HUES48 (cell line): Measurements from ENCODE around the gene MRPL43.
A peak's percentile ranks its signal among the peaks of the same experiment; 100 is the strongest.
"Not testable (repeated sequence)": the region's sequence is repeated elsewhere in the genome, so short reads cannot be mapped to it uniquely, and the experiment has no call there.

Source experiments
- H3K27ac ChIP-seq: one replicate; pipeline ENCODE4 v1.7.0; 2013; ENCODE audit warnings: low read depth, low read length, inconsistent platforms
- H3K27me3 ChIP-seq: 2 replicates; pipeline ENCODE4 v1.6.1; 2013; ENCODE audit warnings: mild to moderate bottlenecking, low read length; ENCODE audit not compliant: control insufficient read depth, insufficient read depth
- H3K36me3 ChIP-seq: 2 replicates; pipeline ENCODE4 v1.6.1; 2013; ENCODE audit warnings: low read length; ENCODE audit not compliant: control insufficient read depth, insufficient read depth
- H3K4me1 ChIP-seq: 2 replicates; pipeline ENCODE4 v1.6.1; 2013; ENCODE audit warnings: mild to moderate bottlenecking, low read length; ENCODE audit not compliant: control insufficient read depth, insufficient read depth
- H3K4me3 ChIP-seq: 2 replicates; pipeline ENCODE4 v1.5.1; 2013; ENCODE audit warnings: mild to moderate bottlenecking, low read depth, low read length
- H3K9ac ChIP-seq: 2 replicates; pipeline ENCODE4 v1.6.1; 2013; ENCODE audit warnings: mild to moderate bottlenecking, low read depth, low read length, moderate library complexity
- H3K9me3 ChIP-seq: 2 replicates; pipeline ENCODE4 v1.6.1; 2013; ENCODE audit warnings: low read length; ENCODE audit not compliant: control insufficient read depth, insufficient read depth

Gene MRPL43

GRCh38 chr10:100986952-100987684 is at the start of gene MRPL43, which contains the start of gene TWNK:
Gene MRPL43, minus strand, starts transcription at chr10:100987497. Its CDS starts 54 bp downstream, at chr10:100987443.
Gene TWNK, plus strand, starts transcription at chr10:100987543. Its CDS starts 668 bp downstream, at chr10:100988211.
- H3K27ac ChIP-seq: peak within 1 kb of the TSS; percentile 90
- H3K27me3 ChIP-seq: no peaks in the 10 kb centered on the region
- H3K4me1 ChIP-seq: peaks cover 9% of the 10 kb centered on the region; the same call in 1 of the 2 replicates
- H3K4me3 ChIP-seq: peak within 1 kb of the TSS; percentile 91
- H3K9ac ChIP-seq: peak within 1 kb of the TSS; percentile 79
- H3K9me3 ChIP-seq: no peaks in the 10 kb centered on the region
- peaks cover 51% of the 10 kb centered on the region for H3K36me3 ChIP-seq

GRCh38 chr10:101036726-101037125 is 49.4 kb upstream of the MRPL43 start:
- no peaks in the 10 kb centered on the region for H3K36me3 ChIP-seq
- peaks cover 9% of the 10 kb centered on the region for H3K4me1 ChIP-seq
- no peak overlapping the region for H3K4me3 ChIP-seq
- no peak overlapping the region for H3K9ac ChIP-seq
- no peak overlapping the region for H3K27ac ChIP-seq
- peaks cover 38% of the 10 kb centered on the region for H3K27me3 ChIP-seq
- no peaks in the 10 kb centered on the region for H3K9me3 ChIP-seq

DNA sequence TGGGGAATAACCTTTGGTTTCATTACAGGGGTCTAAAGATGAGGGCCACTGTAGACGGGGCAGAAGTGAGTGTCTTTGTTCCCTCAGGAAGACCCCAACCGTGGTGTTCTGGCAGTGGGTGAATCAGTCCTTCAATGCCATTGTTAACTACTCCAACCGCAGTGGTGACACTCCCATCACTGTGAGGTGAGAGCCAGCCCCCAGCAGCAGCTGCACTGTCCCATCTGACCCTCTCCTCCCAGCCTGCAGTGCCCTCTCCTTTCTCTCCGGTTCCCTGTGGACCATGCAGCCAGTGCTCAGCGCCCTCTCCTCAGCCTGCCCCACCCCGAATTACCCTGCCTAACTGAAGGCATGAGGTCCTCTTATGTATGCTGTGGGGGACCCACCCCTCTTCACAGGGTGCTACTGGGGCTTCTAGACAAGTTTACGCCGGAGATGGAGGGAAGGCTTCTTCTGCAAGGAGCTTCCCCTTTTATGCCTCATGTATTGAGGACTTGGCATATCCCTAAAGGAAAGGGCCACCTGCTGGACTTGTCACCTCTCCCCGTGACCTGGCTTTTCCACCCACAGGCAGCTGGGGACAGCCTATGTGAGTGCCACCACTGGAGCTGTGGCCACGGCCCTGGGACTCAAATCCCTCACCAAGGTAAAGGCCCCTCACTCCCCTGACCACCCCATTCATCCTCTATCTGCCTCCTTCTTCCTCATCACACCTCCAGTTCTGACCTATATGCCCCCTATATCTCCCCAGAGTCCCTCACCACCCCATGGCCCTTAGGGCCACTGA is 48.8 kb upstream of the MRPL43 start:
- Histone ChIP-seq H3K27me3 (peaks cover 44% of the 10 kb centered on the region), H3K9me3 (no peaks in the 10 kb centered on the region), H3K9ac (no peak overlapping the region), H3K4me3 (no peak overlapping the region), H3K27ac (no peak overlapping the region), H3K36me3 (no peaks in the 10 kb centered on the region), H3K4me1 (peaks cover 15% of the 10 kb centered on the region)

GRCh38 chr10:101035314-101035713 is 48.0 kb upstream of the MRPL43 start:
- Histone ChIP-seq H3K4me3 (no peak overlapping the region), H3K36me3 (no peaks in the 10 kb centered on the region), H3K9me3 (no peaks in the 10 kb centered on the region), H3K27ac (no peak overlapping the region), H3K4me1 (peaks cover 16% of the 10 kb centered on the region), H3K9ac (no peak overlapping the region), H3K27me3 (peaks cover 47% of the 10 kb centered on the region)

DNA sequence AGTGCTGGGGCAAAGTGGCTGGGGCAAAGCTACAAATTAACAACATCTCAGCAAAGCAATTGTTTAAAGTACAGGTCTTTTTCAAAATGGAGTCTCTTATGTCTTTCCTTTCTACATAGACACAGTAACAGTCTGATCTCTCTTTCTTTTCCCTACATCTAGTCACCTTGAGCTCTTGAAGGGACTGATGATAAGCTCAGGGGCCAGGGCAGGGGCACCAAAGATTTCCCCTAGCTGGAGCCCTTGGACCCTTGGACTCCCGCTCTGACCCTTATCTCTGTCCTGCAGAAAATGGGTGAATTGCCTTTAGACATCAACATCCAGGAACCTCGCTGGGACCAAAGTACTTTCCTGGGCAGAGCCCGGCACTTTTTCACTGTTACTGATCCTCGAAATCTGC is 47.1 kb upstream of the MRPL43 start:
- H3K36me3 ChIP-seq, H3K9me3 ChIP-seq, H3K27ac ChIP-seq, H3K9ac ChIP-seq, H3K4me3 ChIP-seq: not testable (repeated sequence)
- Histone ChIP-seq H3K4me1 (peaks cover 26% of the 10 kb centered on the region), H3K27me3 (peaks cover 51% of the 10 kb centered on the region)

- Histone ChIP-seq H3K27ac (no peak overlapping the region), H3K4me1 (peaks cover 27% of the 10 kb centered on the region), H3K27me3 (peaks cover 55% of the 10 kb centered on the region), H3K4me3 (no peak overlapping the region), H3K9ac (no peak overlapping the region), H3K36me3 (no peaks in the 10 kb centered on the region), H3K9me3 (no peaks in the 10 kb centered on the region)
Observed at GRCh38 chr10:101033276-101033675, 46.0 kb upstream of the MRPL43 start.

DNA sequence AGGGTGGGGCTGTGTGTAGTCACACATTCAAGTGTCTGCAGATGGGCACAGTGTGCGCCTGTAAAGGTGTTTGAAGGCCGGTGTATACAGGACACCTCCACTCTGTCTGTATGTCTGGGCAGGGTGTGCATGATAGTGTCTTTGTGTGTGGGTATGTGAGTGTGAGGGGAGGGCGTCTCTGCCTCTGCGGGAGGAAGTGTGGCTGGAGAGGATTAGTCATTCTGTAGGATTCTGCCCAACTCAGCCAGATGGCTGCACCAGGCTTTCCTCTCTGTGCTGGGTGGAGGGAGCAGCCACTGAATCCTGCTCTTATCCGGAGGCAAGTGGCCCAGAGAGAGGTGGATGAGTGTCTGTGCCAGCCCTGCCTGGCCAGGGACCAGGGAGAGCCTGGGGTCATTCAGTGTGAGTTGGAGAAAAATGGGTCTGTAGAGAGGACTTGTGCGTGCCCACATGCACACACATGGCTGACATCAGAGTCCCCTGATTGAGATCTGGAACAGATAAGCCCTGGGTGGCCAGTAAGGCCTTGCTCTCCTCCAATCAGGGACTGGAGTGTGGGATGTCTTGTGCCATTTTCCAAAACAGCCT is 45.4 kb upstream of the MRPL43 start:
- H3K4me1 ChIP-seq: peaks cover 27% of the 10 kb centered on the region
- peak overlapping the region; percentile 68 for H3K4me3 ChIP-seq
- peaks cover 55% of the 10 kb centered on the region for H3K27me3 ChIP-seq
- H3K27ac ChIP-seq: no peak overlapping the region
- H3K9ac ChIP-seq: no peak overlapping the region
- no peaks in the 10 kb centered on the region for H3K36me3 ChIP-seq
- no peaks in the 10 kb centered on the region for H3K9me3 ChIP-seq

DNA sequence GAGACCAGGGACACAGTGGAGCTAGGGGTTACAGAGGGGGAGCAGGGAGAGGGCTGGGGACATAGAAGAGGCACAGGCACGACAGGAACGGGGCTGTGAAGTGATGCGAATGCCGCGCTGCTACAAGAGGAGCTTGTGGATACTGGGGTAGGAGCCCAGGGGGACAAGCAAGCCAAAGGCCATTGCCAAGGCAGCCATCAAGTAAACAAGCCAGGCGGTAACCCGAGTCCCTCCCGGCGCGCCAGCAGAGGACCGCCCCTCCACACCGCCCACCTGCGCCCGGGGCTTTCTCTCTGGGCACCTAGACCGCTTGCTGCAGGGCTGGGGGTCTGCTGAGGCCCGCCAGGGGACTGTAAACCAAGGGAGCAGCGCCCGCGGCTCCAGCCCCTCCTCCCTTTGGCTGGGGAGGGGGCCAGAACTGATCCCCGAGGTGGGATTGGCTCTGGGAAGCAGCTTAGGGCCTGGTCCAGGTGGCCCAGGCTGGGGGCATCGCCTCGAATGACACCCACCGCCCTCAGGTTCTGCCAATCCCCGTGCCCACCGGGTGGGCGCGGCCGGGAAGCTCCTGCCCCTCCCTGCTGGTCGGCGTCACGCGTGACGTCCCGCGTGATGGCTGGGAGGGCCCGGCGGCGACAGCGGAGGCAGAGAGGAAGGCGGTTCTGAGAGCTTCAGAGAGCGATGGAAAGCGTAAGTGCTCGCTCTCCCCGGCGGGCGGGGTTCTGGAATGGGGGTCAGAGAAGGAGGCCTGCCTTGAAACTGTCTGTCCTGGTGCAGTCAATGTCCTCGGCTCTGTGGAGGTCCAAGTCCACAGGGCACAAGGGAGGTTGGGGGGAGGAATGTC is 44.7 kb upstream of the MRPL43 start:
- H3K27me3 ChIP-seq: peaks cover 55% of the 10 kb centered on the region
- no peaks in the 10 kb centered on the region for H3K36me3 ChIP-seq
- no peaks in the 10 kb centered on the region for H3K9me3 ChIP-seq
- H3K4me3 ChIP-seq: peak overlapping the region; percentile 68
- no peak overlapping the region for H3K27ac ChIP-seq
- no peak overlapping the region for H3K9ac ChIP-seq
- peaks cover 27% of the 10 kb centered on the region for H3K4me1 ChIP-seq

DNA sequence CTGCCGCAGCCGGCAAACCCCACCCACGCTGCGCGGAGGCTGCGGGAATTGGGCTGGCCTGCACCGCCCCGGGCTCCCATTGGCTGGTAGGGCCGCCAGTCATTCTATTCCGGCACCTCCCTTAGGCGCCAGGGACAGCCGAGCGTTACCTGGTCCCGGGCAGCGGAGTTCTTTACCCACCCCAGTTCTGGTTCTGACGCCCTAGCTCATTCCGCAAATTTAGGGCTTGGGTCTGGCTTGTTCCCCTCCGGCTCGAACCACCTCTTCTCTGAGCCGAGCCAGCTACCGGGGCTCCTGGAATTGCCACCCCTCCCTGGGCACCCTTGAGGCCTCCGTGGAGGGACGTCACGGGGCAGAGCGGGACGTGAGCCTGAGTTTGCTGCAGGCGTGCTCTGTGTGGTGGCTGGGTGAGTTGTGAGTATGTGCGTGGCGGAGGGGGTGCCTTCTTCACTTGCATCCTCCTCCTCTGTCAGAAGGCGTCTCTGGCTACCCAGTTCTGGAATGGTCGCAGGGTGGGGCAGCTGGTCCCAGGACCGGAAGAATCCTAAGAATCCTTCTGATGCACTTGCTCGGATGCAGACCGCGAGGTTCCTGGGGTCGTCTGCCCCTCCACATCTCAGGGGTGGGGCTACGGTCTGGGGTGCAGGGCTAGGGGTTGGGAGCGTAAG is 44.0 kb upstream of the MRPL43 start, which contains the start of the genes PDZD7 and SFXN3:
Gene PDZD7 (minus strand): TSS at position 2 of the 668 bp plus-strand sequence. CDS start 910 bp downstream, outside the sequence.
Gene SFXN3 (plus strand): TSS at position 107 of the 668 bp plus-strand sequence. CDS start 3,461 bp downstream, outside the sequence.
- Histone ChIP-seq H3K27ac (peak within 1 kb of the TSS; percentile 50), H3K27me3 (peaks cover 55% of the 10 kb centered on the region), H3K36me3 (no peaks in the 10 kb centered on the region), H3K4me1 (peaks cover 27% of the 10 kb centered on the region), H3K9ac (no peak within 1 kb of the TSS), H3K9me3 (no peaks in the 10 kb centered on the region), H3K4me3 (peak within 1 kb of the TSS; percentile 68)
